Memory B cell (primary cell): ENCODE data around the gene LRRTM1.

ENCODE experiments used
- ATAC-seq: fragments of 150-1000 bp; cut with Tn5 transposase; 2 replicates; pipeline ENCODE4 v1.10.0; 2021; ENCODE audit warnings: low read depth, mild to moderate bottlenecking, moderate library complexity
- DNase-seq, 2 donors: peaks; one replicate each; pipeline ENCODE4 v3.0.0; 2022; ENCODE audit warnings: low spot score in 2 of 2
- H3K27ac Mint-ChIP-seq: one replicate; pipeline ENCODE4 v1.8.0; 2022; ENCODE audit warnings: mild to moderate bottlenecking, moderate library complexity, mixed read lengths
- H3K27me3 Mint-ChIP-seq: one replicate; pipeline ENCODE4 v1.8.0; 2022; ENCODE audit warnings: mixed read lengths
- H3K36me3 Mint-ChIP-seq: one replicate; pipeline ENCODE4 v1.8.0; 2022; ENCODE audit warnings: mild to moderate bottlenecking, mixed read lengths
- H3K4me1 Mint-ChIP-seq: one replicate; pipeline ENCODE4 v1.8.0; 2022; ENCODE audit warnings: mixed read lengths
- H3K4me3 Mint-ChIP-seq: one replicate; pipeline ENCODE4 v1.8.0; 2022; ENCODE audit warnings: mild to moderate bottlenecking, moderate library complexity, mixed read lengths
- H3K9me3 Mint-ChIP-seq: one replicate; pipeline ENCODE4 v1.8.0; 2022; ENCODE audit warnings: mixed read lengths

LRRTM1 gene

DNA sequence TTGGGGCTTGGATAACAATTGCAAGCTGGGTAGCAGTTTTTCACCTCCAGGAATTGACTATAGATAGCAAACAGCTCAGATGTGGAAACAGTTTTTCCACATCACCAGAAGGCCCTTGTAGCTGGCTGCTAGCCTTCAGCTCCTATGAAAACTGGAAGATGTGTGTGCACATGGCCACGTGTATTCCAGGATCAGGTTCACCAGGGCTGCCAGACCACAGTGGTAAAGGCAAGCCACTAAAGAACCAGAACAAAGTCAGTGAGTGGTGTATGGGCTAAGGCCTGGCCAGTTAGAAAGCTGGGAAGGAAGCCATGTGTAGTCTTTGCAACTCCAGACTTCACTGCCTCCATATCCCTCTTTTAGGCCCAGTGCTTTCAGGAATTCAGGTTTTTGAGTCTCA lies 12.9 kb downstream of the LRRTM1 start:
- Mint-ChIP-seq H3K36me3 (no peaks in the 10 kb centered on the region), H3K4me1 (no peaks in the 10 kb centered on the region), H3K27me3 (no peaks in the 10 kb centered on the region), H3K9me3 (peaks cover 3% of the 10 kb centered on the region), H3K4me3 (no peak overlapping the region), H3K27ac (no peak overlapping the region)
- ATAC-seq, result no peak
- DNase-seq, result no peak

DNA sequence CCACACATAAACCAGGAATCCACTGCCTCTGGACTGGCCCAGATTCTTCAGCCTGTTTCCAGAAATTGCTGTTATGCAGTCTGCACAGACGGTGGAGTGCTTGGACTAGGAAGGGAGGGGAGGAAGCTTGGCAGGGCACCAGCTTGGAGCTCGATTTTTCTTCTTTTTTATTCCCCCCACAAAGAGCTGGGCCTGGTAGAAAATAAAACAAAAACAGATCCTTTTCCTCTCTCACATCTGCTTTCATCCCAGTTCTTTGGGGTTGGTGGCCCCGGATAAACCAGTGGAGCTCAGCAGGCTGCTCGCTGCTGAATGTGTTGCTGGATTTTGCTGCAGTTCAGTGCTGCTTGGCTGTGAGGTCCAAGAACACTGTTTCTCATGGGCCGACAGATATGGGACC lies 16.0 kb downstream of the LRRTM1 start:
- Mint-ChIP-seq H3K9me3 (peaks cover 2% of the 10 kb centered on the region), H3K4me3 (no peak overlapping the region), H3K27ac (no peak overlapping the region), H3K4me1 (no peaks in the 10 kb centered on the region), H3K27me3 (no peaks in the 10 kb centered on the region), H3K36me3 (no peaks in the 10 kb centered on the region)
- no peak for DNase-seq
- no peak for ATAC-seq

DNA sequence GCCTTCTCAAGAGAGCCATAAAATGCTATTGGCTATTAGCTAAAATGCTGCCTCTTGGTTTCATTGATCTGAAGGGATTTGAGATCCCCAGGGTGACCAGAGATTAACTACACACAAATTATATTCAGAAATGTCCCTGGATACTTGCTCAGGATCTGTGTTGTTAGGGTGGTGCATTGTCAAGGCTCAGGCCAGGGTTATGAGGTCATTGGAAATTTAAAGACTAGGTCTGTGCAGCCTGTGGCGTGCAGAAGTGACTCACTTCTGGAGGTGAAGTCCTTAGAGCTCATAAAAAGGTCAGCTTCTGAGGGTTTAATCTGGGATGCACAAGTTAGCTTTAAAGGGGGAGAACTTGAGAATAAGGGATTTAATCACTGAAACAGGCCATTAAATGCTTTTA lies 23.5 kb downstream of the LRRTM1 start:
- H3K4me1 Mint-ChIP-seq, result no peaks in the 10 kb centered on the region
- H3K36me3 Mint-ChIP-seq, result no peaks in the 10 kb centered on the region
- no peak for DNase-seq
- H3K27ac Mint-ChIP-seq, result no peak overlapping the region
- H3K27me3 Mint-ChIP-seq, result no peaks in the 10 kb centered on the region
- ATAC-seq, result no peak
- peaks cover 6% of the 10 kb centered on the region for H3K9me3 Mint-ChIP-seq
- H3K4me3 Mint-ChIP-seq, result no peak overlapping the region

DNA sequence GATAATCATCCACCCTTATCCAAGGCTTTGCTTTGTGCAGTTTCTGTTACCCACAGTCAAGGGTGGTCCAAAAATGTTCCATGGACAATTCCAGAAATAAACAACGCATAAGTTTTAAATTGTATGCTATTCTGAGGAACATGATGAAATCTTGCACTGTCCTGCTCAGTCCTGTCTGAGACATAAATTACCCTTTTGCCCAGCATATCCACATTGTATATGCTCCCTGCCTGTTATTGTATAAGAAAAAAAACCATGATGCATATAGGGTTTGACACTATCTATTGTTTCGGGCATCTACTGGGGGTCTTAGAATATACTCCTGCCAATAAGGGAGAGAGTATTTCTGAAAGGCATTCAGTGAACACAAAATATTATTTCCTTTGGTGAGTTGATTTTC lies 24.0 kb downstream of the LRRTM1 start:
- no peak for DNase-seq
- Mint-ChIP-seq H3K27ac (no peak overlapping the region), H3K4me1 (no peaks in the 10 kb centered on the region), H3K27me3 (no peaks in the 10 kb centered on the region), H3K4me3 (no peak overlapping the region), H3K9me3 (peaks cover 6% of the 10 kb centered on the region), H3K36me3 (no peaks in the 10 kb centered on the region)
- ATAC-seq, result no peak

DNA sequence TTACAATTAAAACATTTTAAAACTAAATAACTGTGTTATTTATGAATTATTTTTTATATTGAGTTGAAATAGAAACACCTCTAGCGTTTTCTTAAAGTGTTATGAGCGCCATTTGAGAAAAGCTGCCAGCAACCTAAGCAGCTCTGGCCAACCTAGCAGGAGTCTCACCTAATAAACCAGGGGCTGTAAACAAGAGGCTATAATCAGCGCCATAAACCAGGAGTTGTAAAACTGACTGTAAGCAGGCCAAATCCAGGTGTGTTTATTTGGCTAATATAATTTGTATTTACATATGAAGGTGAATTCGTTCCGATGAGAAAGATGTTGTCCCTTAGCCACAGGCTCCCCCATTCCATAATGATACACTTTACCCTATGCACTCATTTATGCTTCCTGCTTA lies 34.7 kb downstream of the LRRTM1 start:
- Mint-ChIP-seq H3K4me3 (no peak overlapping the region), H3K9me3 (peaks cover 8% of the 10 kb centered on the region), H3K27me3 (no peaks in the 10 kb centered on the region), H3K27ac (no peak overlapping the region), H3K4me1 (no peaks in the 10 kb centered on the region), H3K36me3 (no peaks in the 10 kb centered on the region)
- no peak for DNase-seq
- ATAC-seq, result no peak

DNA sequence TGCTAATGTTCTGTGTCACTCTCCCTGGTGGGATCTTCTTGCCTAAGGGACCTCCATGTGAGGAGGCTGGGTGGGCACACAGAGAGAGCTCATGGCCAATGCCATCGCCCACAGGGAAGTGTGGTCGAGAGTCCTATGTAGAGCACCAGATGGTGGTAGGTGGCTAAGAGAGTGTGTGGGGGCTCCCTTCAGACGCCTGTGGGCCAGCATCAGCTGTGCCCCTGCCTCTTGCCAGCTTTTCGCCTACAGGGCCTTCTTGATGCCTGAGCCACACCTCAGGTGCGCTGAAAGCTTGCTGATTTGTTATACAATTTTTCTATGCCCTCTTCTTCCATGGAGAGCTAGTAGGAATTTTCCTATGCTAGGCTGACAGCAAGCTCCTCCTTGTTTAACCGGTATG lies 38.3 kb downstream of the LRRTM1 start:
- Mint-ChIP-seq H3K4me1 (no peaks in the 10 kb centered on the region), H3K9me3 (peaks cover 5% of the 10 kb centered on the region), H3K4me3 (no peak overlapping the region), H3K27me3 (no peaks in the 10 kb centered on the region), H3K36me3 (no peaks in the 10 kb centered on the region), H3K27ac (no peak overlapping the region)
- ATAC-seq (no peak), DNase-seq (no peak)

DNA sequence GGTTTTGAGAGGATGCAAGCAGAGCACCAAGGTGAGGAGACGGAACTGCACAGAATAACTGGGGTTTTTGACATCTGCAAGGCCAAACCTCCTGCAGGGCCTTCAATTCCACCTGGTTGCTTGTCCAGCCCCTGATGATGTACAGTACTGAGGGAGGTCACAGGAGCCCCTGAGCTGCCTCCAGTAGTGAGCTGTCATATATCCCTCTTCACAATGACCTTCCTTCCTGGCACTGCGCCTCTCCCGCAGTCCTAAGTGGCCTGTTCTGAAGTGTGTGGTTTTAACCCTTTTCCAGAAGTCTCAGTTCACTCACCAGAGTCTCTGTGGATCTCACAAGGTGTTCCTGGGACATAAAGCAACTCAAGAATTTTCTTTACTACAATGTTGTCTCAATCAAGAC lies 45.3 kb downstream of the LRRTM1 start:
- H3K9me3 Mint-ChIP-seq, result no peaks in the 10 kb centered on the region
- no peaks in the 10 kb centered on the region for H3K4me1 Mint-ChIP-seq
- no peak overlapping the region for H3K27ac Mint-ChIP-seq
- no peak overlapping the region for H3K4me3 Mint-ChIP-seq
- DNase-seq (no peak), ATAC-seq (no peak)
- no peaks in the 10 kb centered on the region for H3K27me3 Mint-ChIP-seq
- no peaks in the 10 kb centered on the region for H3K36me3 Mint-ChIP-seq

DNA sequence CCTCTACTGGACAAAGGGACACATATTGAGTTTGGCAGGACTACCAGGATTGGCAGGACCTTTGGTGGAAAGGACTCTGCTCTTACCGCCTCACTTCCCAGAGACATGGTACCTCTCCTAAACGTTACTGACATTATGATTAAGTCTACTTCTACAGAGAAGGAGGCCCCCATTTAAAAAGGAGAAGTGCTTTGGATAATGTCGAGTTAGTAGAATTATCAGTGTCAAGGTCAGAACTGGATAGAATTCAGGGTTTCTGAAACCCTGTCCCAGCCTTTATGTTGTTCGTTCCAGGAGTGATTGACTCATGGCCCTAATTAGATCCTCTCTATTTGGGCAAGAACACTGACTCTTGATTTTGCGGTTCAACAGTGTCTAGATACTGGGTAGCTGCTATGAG lies 45.8 kb downstream of the LRRTM1 start:
- Mint-ChIP-seq H3K4me3 (no peak overlapping the region), H3K27ac (no peak overlapping the region), H3K9me3 (no peaks in the 10 kb centered on the region), H3K36me3 (no peaks in the 10 kb centered on the region), H3K4me1 (no peaks in the 10 kb centered on the region), H3K27me3 (no peaks in the 10 kb centered on the region)
- DNase-seq (no peak), ATAC-seq (no peak)

DNA sequence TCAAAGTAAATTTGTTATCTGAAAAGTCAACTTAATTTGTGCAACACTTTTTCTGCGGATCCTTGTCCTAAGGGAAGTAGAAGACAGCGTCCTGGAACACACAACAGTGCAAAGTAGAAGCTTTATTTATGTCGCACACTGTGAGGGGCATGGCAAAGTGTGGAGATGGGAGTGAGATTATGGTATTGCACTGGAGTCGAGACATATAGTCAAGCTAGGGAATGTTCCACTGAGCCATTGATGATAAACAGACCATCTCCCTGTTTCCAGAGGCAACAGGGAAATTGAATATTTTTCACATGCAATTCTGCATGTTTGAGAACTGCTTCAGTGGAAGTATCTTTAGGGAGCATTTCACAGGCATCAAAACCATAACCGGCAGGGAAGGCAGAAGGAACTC lies 46.2 kb downstream of the LRRTM1 start:
- no peak for ATAC-seq
- Mint-ChIP-seq H3K27ac (no peak overlapping the region), H3K27me3 (no peaks in the 10 kb centered on the region), H3K4me3 (no peak overlapping the region), H3K9me3 (no peaks in the 10 kb centered on the region), H3K4me1 (no peaks in the 10 kb centered on the region), H3K36me3 (no peaks in the 10 kb centered on the region)
- no peak for DNase-seq

DNA sequence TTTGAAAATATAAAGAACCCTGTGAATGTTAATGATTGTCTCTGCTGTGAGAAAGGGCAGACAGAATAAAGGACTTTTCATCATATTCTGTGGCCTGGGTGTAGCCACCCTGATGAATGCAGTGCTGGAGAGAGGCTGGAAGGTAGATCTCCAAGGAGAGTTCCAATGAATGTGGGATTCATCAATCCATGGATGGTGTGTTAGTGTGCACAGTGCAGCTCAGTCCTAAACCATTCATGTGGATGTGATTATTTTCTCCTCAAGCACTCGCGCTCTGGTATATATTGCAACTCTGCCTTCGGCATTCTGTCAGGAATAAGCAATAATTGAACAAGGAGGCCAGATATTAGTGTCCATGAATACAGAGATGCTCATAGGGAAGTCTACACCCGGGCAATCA lies 47.1 kb downstream of the LRRTM1 start:
- Mint-ChIP-seq H3K36me3 (no peaks in the 10 kb centered on the region), H3K9me3 (no peaks in the 10 kb centered on the region), H3K4me1 (no peaks in the 10 kb centered on the region), H3K27me3 (no peaks in the 10 kb centered on the region), H3K27ac (no peak overlapping the region), H3K4me3 (no peak overlapping the region)
- no peak for ATAC-seq
- DNase-seq, result no peak

DNA sequence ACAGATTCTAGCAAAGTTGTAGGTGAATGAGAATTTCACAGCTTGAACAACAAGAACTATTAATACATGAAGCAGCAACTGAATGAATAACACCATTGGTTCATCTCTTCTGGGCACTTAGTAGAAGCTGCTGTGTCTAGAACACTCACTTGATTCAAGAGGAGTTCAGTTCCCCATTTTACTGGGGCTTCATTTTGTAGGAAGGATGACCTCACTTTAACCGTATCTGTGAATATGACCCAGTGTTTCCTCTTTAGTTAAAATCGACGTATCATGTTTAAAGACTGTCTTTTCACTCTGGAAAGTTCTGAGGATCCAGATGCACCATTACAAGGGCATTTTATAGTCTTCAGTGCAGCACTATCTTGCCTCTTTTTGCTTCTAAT lies 47.8 kb downstream of the LRRTM1 start:
- no peaks in the 10 kb centered on the region for H3K9me3 Mint-ChIP-seq
- H3K4me3 Mint-ChIP-seq, result no peak overlapping the region
- no peak for ATAC-seq
- H3K36me3 Mint-ChIP-seq, result no peaks in the 10 kb centered on the region
- no peaks in the 10 kb centered on the region for H3K27me3 Mint-ChIP-seq
- no peaks in the 10 kb centered on the region for H3K4me1 Mint-ChIP-seq
- DNase-seq, result no peak
- no peak overlapping the region for H3K27ac Mint-ChIP-seq

DNA sequence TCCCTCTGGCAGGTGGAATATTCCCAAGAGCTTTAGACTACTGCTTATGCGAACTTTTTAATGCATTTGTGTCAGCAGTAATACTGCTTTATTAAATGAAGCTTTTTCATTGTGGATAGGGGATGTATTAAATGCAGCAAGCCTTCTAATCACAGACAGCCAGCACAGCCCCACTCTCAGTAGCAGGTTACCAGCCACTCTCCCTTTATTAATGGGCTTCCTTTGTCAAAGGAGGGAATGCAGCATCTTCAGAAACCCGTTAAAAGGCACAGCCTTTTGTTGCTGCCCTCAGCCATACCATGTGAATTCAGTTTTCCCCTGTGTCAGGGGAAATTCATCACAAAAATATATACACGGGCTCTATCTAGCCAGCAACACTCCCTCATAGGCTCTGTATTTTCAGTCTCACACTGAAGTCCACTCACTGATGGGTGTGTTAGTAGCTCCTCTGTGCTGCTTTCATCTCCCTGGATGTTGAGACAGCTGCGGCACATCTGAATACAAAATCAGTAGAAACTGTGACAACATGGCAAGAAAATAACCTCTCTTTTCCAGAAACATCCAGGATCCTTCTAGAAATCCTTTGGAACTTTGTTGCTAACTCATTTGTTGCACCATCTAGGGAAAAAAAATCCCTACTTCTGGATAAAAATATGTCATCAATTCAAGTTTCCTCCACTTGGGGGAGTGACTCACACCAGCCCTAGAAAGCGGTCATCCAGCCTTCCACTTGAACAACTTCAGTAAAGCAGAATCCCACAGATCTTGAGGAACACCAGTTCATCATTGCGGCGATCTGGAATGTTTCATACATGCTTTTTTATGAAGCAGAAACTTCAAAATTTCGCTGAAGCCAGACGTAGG lies 48.4 kb downstream of the LRRTM1 start:
- no peaks in the 10 kb centered on the region for H3K4me1 Mint-ChIP-seq
- H3K4me3 Mint-ChIP-seq, result no peak overlapping the region
- H3K9me3 Mint-ChIP-seq, result no peaks in the 10 kb centered on the region
- DNase-seq (no peak), ATAC-seq (no peak)
- no peaks in the 10 kb centered on the region for H3K36me3 Mint-ChIP-seq
- no peak overlapping the region for H3K27ac Mint-ChIP-seq
- no peaks in the 10 kb centered on the region for H3K27me3 Mint-ChIP-seq

DNA sequence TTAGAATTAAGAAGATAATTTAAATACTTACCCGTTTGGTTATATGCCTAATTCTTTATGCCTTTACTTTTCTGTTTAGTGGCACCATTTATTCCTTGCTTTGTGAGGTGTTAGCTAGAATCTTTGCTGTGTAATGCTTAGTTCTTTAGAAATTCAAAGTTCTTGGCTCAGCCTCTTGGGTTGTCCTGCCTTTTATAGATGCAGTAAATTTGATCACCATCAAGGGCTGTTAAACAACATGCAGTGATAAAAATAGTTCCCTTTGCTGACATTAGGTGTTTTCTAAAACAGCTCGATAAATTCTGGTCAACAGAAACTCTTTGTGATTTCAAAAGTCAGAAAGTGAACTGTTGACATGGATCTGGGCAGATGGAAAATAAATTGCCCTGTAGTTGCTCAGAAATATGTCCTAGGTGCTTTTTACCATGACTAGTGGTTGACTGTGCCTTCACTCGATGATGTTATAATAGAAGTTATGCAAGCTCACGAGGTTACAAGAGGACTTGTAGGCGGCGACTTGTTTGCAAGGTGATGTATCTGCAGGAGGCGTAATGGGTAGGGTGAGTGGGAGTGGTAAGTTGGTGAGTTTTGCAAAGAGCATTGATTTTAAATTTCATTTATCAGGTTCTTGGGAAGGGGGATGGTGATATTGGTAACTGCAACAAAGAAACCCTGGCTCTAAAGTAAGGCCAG lies 52.1 kb downstream of the LRRTM1 start:
- no peaks in the 10 kb centered on the region for H3K4me1 Mint-ChIP-seq
- no peak overlapping the region for H3K27ac Mint-ChIP-seq
- ATAC-seq (no peak), DNase-seq (no peak)
- no peaks in the 10 kb centered on the region for H3K27me3 Mint-ChIP-seq
- H3K36me3 Mint-ChIP-seq, result no peaks in the 10 kb centered on the region
- no peak overlapping the region for H3K4me3 Mint-ChIP-seq
- peaks cover 2% of the 10 kb centered on the region for H3K9me3 Mint-ChIP-seq
